IPS DF 6.9 (cell line): ENCODE measurements around the gene NDUFS6.

Source experiments
- DNase-seq: peaks from one replicate; pipeline ENCODE4 v3.0.0-alpha.2; 2013; ENCODE audit warnings: low read depth, low spot score
- H3K27ac ChIP-seq: one replicate; pipeline ENCODE4 v1.5.1; 2013; ENCODE audit warnings: low read length, control low read depth
- H3K27me3 ChIP-seq: 2 replicates; pipeline ENCODE4 v1.6.1; 2013; ENCODE audit warnings: mild to moderate bottlenecking, low read length; ENCODE audit not compliant: control insufficient read depth, insufficient read depth
- H3K36me3 ChIP-seq: 2 replicates; pipeline ENCODE4 v1.6.1; 2013; ENCODE audit warnings: low read length; ENCODE audit not compliant: control insufficient read depth, insufficient read depth
- H3K4me1 ChIP-seq: 2 replicates; pipeline ENCODE4 v1.6.1; 2013; ENCODE audit warnings: low read length; ENCODE audit not compliant: control insufficient read depth, insufficient read depth
- H3K4me3 ChIP-seq: 2 replicates; pipeline ENCODE4 v1.5.1; 2013; ENCODE audit warnings: mild to moderate bottlenecking, low read length
- H3K9me3 ChIP-seq: 2 replicates; pipeline ENCODE4 v1.6.1; 2013; ENCODE audit warnings: low read length, inconsistent platforms; ENCODE audit not compliant: control insufficient read depth, insufficient read depth
- WGBS: extraction: QIAGEN DNeasy Blood & Tissue Kit; methylation state at CpG from one replicate; pipeline ENCODE4 v1.1.7; 2013; ENCODE audit warnings: mixed read lengths, missing lambda C conversion rate; ENCODE audit not compliant: insufficient read length, insufficient coverage; 5-methylcytosine and 5-hydroxymethylcytosine counted together

Gene NDUFS6

DNA sequence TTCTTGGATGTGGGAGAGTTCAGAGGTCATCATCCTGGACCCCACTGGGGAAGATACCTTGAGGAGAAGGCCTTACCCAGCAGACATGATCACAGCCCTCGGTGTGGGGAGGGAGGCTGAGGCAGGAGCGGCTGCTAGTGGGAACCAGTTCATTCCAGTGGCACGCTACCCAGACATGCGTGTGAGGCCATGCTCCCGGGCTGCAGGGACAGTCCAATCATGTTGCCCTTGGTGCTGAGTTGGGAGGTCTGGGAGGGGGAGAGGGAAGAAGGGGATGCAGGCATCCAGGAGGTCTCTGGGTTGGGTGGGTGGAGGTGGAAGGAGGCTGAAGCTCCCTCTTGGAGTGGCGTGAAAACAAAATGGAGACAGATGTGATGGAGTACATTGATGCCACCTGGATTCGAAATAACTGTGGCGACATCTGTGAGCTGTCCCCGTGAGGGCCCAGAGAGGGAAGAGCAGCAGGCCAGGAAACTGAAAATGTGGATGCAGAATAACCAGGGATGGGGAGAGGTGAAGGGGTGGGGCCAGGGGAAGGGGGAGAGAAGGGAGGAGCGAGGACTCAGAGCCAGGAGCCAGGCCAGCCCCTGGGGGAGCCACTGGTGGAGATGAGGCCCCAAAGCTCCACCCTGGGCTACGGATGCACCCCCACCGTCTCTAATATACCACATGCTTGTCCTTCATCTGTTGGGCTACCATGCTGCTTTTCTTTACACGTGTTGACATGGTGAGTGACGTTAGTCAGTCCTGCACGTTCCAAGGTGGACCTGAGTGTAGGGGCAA is 16.2 kb downstream of the NDUFS6 start:
- no CpG with 5 or more reads among the region's 15 CpGs for WGBS
- Histone ChIP-seq H3K36me3 (peaks cover 40% of the 10 kb centered on the region), H3K27me3 (no peaks in the 10 kb centered on the region), H3K4me3 (no peak overlapping the region), H3K4me1 (no peaks in the 10 kb centered on the region), H3K27ac (no peak overlapping the region), H3K9me3 (no peaks in the 10 kb centered on the region)
- DNase-seq = no peak

- peaks cover 37% of the 10 kb centered on the region for H3K36me3 ChIP-seq
- H3K4me3 ChIP-seq = no peak overlapping the region
- H3K9me3 ChIP-seq = no peaks in the 10 kb centered on the region
- DNase-seq = no peak
- H3K4me1 ChIP-seq = no peaks in the 10 kb centered on the region
- no peak overlapping the region for H3K27ac ChIP-seq
- WGBS = no CpG with 5 or more reads among the region's 5 CpGs
- no peaks in the 10 kb centered on the region for H3K27me3 ChIP-seq
Observed at GRCh38 chr5:1818784-1819183, 17.6 kb downstream of the NDUFS6 start.

DNA sequence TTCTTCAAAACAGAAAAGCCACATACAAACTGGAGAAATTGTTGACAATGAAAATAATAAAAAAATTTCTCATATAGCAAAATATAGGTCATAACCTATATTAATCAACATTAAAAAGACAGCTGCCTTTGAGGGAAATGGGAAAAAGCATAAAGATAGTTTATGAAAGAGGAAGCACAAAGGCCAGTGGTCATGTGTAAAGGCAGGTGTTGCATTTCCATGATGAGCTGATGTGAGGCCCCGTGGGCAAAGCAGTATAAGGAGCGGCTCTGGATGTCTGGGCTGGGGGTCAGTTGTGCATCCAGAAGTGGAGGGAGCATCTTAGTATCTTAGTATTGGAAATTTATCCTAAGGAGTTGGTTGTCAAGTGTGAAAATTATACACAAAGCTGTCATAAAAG is 18.3 kb downstream of the NDUFS6 start:
- no peaks in the 10 kb centered on the region for H3K27me3 ChIP-seq
- H3K36me3 ChIP-seq = peaks cover 32% of the 10 kb centered on the region
- no peaks in the 10 kb centered on the region for H3K9me3 ChIP-seq
- WGBS = no CpG with 5 or more reads among the region's 2 CpGs
- no peak overlapping the region for H3K27ac ChIP-seq
- no peak overlapping the region for H3K4me3 ChIP-seq
- H3K4me1 ChIP-seq = no peaks in the 10 kb centered on the region
- DNase-seq = no peak

- Histone ChIP-seq H3K36me3 (peaks cover 24% of the 10 kb centered on the region), H3K27ac (no peak overlapping the region), H3K4me3 (no peak overlapping the region), H3K9me3 (no peaks in the 10 kb centered on the region), H3K4me1 (no peaks in the 10 kb centered on the region), H3K27me3 (no peaks in the 10 kb centered on the region)
- WGBS = no CpG with 5 or more reads among the region's 12 CpGs
- no peak for DNase-seq
Observed at GRCh38 chr5:1820381-1820780, 19.2 kb downstream of the NDUFS6 start.

- Histone ChIP-seq H3K9me3 (no peaks in the 10 kb centered on the region), H3K4me3 (no peak overlapping the region), H3K4me1 (no peaks in the 10 kb centered on the region), H3K27me3 (no peaks in the 10 kb centered on the region), H3K27ac (no peak overlapping the region), H3K36me3 (peaks cover 18% of the 10 kb centered on the region)
- WGBS = no CpG with 5 or more reads among the region's 4 CpGs
- DNase-seq = no peak
Observed at GRCh38 chr5:1820926-1821325, 19.7 kb downstream of the NDUFS6 start.

GRCh38 chr5:1821862-1822261 is 20.7 kb downstream of the NDUFS6 start:
- WGBS = no CpG with 5 or more reads among the region's 8 CpGs
- H3K4me3 ChIP-seq = no peak overlapping the region
- no peaks in the 10 kb centered on the region for H3K9me3 ChIP-seq
- no peak overlapping the region for H3K27ac ChIP-seq
- no peak for DNase-seq
- no peaks in the 10 kb centered on the region for H3K27me3 ChIP-seq
- peaks cover 15% of the 10 kb centered on the region; the same call in 1 of the 2 replicates for H3K36me3 ChIP-seq
- no peaks in the 10 kb centered on the region for H3K4me1 ChIP-seq

DNA sequence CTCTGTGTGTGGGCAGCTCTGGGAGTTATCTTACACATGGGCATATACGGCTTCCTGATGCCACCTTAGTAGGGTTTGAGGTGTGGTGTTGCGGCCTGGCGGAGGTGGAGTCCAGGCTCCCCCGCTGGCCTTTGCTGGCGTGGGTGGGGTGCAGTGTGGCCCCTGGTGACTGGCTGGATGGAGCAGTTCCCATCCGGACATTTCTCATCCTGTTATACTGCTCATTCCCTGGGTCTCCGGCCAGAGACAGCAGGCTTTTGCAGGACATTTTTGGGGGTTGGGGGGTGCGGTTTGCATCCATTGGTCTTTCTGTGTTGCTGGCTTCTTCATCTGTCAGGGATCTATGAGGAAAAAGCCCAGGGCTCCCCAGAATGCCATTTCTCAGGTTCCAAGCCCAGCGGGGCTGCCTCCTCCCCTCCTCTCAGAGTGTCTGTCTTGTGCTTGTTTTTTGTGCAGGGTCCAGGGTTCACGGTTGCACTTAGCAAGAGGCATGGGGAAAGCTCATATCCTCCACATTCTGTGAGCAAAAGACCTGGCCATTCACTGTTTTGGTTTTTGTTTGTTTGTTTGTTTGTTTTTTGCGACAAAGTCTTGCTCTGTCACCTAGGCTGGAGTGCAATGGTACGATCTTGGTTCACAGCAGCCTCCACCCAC is 22.3 kb downstream of the NDUFS6 start:
- H3K36me3 ChIP-seq = peaks cover 11% of the 10 kb centered on the region; the same call in 1 of the 2 replicates
- DNase-seq = no peak
- WGBS = no CpG with 5 or more reads among the region's 12 CpGs

GRCh38 chr5:1824109-1824821 is 23.1 kb downstream of the NDUFS6 start:
- Histone ChIP-seq H3K27me3 (no peaks in the 10 kb centered on the region), H3K27ac (no peak overlapping the region), H3K4me1 (0 out of 2 replicates have a peak, but pooled peaks cover 1% of the 10 kb centered on the region), H3K9me3 (no peaks in the 10 kb centered on the region), H3K36me3 (peaks cover 11% of the 10 kb centered on the region; the same call in 1 of the 2 replicates), H3K4me3 (no peak overlapping the region)
- no CpG with 5 or more reads among the region's 25 CpGs for WGBS
- no peak for DNase-seq

More for the DNA sequence above, 22.3 kb downstream of the NDUFS6 start:
- Histone ChIP-seq H3K27me3 (no peaks in the 10 kb centered on the region), H3K27ac (no peak overlapping the region), H3K4me3 (no peak overlapping the region), H3K9me3 (no peaks in the 10 kb centered on the region), H3K4me1 (0 out of 2 replicates have a peak, but pooled peaks cover 1% of the 10 kb centered on the region)

DNA sequence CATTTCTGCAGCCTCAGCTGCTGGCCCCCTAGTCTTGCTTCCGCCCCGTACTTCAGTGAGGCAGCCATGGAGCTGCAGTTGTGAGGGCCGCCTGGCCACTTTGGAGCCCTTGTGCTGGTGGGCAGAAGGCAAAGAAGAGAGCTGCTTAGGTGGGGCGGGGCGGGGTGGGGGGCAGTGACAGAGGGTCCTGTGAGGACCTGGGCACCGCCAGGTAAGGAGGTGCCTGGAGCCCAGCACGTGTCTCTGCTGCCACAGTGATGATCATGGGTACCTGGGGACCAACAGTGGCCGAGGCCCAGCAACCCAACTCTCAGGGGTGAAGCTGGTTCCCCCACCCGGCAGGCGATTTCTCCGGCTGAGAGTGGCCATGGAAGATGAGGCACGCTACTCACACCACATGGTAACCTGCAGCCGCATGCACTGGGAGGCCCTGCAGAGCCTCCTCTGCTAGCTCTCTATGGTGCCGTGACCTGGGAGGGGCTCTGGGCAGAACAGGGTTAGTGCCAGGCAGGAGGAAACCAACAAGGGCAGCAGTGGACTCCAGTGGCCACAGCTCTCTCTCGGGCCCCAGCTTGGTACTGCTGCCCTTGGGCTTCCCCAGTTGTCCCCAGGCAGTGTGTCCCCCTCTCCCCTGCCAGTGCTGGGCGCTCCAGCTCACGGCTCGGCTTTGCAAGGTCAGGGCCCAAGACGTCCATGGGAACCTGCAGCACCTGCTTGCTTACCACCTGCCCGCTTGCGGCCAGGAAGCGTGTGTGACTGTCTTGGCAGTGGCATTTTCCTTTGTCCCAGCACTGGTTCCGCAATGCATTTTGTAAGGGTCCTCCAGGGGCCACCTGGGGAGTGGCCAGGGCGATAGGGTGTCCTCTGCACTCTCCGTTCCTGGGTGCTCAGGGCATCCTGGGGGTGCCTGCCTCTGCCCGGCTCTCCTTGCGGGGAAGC is 24.0 kb downstream of the NDUFS6 start:
- Histone ChIP-seq H3K4me1 (0 out of 2 replicates have a peak, but pooled peaks cover 1% of the 10 kb centered on the region), H3K36me3 (peaks cover 11% of the 10 kb centered on the region; the same call in 1 of the 2 replicates), H3K9me3 (no peaks in the 10 kb centered on the region), H3K27ac (no peak overlapping the region), H3K27me3 (no peaks in the 10 kb centered on the region), H3K4me3 (no peak overlapping the region)
- WGBS = no CpG with 5 or more reads among the region's 27 CpGs
- DNase-seq = no peak
